Measurements from ENCODE around the gene KCNA4.

DNA sequence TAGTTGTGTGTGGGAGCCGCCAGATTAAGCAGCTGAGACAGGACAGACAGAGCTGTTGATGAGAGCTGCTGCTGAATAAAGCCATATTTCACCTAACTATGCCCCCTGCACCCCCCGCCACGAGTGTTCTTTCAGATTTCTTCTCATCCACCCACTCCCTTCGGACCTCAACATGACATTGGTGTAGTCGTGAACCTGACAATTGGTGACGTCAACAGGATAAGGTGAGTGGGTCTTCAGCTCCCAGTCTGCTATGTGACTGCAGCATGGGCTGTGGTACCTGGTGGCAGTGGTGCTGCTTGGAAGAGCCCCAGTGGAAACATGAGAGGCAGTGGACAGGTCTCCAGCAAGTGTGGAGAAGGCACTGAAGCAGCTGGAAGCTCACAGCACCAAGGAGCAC is 28.3 kb upstream of the KCNA4 start:
- TF ChIP-seq EZH2 (IDR thresholded peaks at IDR 0.05; ENCODE audit: borderline replicate concordance, low read depth, low read length, poor library complexity, severe bottlenecking), result no peak
- TF ChIP-seq, protein P1, sequence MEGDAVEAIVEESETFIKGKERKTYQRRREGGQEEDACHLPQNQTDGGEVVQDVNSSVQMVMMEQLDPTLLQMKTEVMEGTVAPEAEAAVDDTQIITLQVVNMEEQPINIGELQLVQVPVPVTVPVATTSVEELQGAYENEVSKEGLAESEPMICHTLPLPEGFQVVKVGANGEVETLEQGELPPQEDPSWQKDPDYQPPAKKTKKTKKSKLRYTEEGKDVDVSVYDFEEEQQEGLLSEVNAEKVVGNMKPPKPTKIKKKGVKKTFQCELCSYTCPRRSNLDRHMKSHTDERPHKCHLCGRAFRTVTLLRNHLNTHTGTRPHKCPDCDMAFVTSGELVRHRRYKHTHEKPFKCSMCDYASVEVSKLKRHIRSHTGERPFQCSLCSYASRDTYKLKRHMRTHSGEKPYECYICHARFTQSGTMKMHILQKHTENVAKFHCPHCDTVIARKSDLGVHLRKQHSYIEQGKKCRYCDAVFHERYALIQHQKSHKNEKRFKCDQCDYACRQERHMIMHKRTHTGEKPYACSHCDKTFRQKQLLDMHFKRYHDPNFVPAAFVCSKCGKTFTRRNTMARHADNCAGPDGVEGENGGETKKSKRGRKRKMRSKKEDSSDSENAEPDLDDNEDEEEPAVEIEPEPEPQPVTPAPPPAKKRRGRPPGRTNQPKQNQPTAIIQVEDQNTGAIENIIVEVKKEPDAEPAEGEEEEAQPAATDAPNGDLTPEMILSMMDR (conservative IDR thresholded peaks at IDR 0.05; ENCODE audit: low read depth, low read length), result no peak

Measured in A673 (cell line).